GM10248 (cell line): Measurements from ENCODE around the gene DRD4.

Source experiments
- CTCF ChIA-PET: fragments of 300-600 bp; sonication (Branson Sonifier 250); formaldehyde crosslinking; extraction: SDS; loops from one replicate; lab custom pipeline; 2021; ENCODE audit warnings: antibody characterized with exemption; lab: Yijun Ruan, JAX
- POLR2A ChIA-PET: fragments of 350-650 bp; sonication (Branson Sonifier 250); formaldehyde crosslinking; extraction: SDS; loops from one replicate; lab custom pipeline; 2020; ENCODE audit warnings: antibody characterized with exemption; lab: Yijun Ruan, JAX
- DNase-seq: peaks from one replicate; pipeline ENCODE4 v3.0.0; 2012; ENCODE audit errors: extremely low spot score
- TF ChIP-seq, protein P1 (sequence below): IDR thresholded peaks from 2 replicates; pipeline ENCODE4 v1.5.1; 2012; ENCODE audit warnings: mild to moderate bottlenecking, low read depth; ENCODE audit errors: extremely low read depth, missing control alignments, control extremely low read depth

DRD4 gene

DNA sequence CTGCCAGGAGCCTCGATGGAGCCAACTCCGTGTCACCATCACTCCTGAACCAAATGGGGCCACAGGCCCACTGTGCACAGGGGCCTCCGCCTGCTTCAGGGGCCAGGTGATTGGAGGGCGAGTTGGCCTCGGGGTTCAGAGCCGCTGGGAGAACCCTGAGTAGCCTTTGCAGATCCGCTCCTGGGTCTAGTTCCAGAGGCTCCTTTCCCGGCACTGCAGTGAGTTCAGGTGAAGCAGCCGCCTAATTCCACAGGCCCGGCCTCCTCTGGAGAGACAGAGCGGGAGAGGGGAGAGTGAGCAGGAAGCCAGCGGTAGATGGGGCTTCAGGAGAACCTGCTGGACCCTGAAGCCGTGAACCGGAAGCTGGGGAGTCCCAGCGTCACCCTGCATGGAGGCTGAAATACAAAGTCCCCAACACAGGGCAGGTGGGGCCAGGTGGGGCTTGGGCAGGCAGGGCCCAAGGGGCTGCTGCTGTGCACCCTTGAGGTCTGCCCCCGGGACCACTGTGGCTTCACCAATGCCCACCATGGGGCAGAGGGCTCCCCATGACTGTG lies 22.5 kb downstream of the DRD4 start:
- TF ChIP-seq, protein P1, sequence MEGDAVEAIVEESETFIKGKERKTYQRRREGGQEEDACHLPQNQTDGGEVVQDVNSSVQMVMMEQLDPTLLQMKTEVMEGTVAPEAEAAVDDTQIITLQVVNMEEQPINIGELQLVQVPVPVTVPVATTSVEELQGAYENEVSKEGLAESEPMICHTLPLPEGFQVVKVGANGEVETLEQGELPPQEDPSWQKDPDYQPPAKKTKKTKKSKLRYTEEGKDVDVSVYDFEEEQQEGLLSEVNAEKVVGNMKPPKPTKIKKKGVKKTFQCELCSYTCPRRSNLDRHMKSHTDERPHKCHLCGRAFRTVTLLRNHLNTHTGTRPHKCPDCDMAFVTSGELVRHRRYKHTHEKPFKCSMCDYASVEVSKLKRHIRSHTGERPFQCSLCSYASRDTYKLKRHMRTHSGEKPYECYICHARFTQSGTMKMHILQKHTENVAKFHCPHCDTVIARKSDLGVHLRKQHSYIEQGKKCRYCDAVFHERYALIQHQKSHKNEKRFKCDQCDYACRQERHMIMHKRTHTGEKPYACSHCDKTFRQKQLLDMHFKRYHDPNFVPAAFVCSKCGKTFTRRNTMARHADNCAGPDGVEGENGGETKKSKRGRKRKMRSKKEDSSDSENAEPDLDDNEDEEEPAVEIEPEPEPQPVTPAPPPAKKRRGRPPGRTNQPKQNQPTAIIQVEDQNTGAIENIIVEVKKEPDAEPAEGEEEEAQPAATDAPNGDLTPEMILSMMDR: no peak
- CTCF ChIA-PET: interaction anchor here (1.4 kb wide), 1 partner anchor 65 kb away, joined by 4 read pairs; no protein-coding TSS in a partner anchor
- no peak for DNase-seq
- POLR2A ChIA-PET: interaction anchor here (0.6 kb wide), 1 partner anchor 175 kb away, joined by 5 read pairs; no protein-coding TSS in a partner anchor

DNA sequence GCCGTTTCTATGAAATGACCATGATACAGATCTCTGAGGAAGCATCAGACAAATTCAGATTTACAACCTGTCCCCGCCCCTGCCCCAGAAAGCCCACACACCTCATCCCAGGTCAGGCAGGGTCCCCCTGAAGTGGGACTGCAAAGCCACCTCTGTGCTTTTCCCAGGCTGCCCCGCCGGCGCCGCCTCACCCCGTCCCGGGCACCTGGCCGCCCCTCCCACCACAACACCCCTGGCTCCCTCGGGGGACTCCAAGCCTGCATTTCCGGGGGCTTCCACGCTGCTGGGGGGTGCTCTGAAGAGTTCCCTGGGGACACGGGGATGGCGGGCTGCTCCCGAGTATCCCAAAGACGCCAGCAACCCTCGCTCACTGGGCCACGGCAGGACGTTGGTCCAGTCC lies 23.2 kb downstream of the DRD4 start:
- no peak for DNase-seq
- ChIA-PET POLR2A (no interaction called here), CTCF (interaction anchor here (1.0 to 3.5 kb wide), 6 partner anchors 12 to 66 kb away, joined by 3 to 15 read pairs (median 4); no protein-coding TSS in a partner anchor)
- TF ChIP-seq, protein P1: no peak

DNA sequence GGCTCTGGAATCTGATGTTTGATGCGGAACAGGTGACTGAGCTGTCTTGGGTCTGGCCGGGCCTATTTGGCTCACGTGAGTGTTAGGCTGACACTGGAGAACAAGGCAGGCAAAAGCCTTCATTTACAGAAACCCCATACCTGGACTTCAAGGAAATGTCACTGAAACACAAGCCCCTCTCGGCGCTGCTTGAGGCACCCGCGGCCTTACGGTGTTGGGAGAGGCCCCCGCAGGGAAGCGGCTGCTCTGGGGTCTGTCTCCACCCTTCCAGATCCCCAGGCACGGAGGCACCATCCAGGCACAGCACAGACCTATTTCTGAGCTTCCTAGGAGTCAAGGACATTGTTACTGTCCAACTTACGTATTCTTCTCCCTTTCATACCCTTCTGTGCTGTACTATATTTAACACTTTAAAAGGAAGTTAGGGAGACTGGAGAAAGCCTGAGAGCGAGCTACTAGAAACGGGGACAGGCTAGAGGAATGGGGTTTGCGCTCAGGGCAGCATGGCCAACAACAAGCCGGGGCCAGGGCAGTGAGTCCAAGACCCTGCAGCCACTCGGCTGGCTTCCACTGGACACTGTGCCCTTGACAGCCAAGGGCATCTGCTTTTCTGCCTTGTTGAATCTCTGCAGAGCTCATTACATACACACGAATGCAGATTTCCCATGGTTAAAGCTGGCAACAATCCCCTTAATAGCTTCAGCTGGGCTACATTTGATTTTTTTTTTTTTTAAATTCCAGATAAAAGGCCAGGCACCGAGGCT lies 23.8 kb downstream of the DRD4 start:
- POLR2A ChIA-PET: no interaction called here
- no peak for DNase-seq
- TF ChIP-seq, protein P1: no peak
- CTCF ChIA-PET: interaction anchor here (1.0 to 3.5 kb wide), 8 partner anchors 9 to 66 kb away, joined by 3 to 15 read pairs (median 3); no protein-coding TSS in a partner anchor

DNA sequence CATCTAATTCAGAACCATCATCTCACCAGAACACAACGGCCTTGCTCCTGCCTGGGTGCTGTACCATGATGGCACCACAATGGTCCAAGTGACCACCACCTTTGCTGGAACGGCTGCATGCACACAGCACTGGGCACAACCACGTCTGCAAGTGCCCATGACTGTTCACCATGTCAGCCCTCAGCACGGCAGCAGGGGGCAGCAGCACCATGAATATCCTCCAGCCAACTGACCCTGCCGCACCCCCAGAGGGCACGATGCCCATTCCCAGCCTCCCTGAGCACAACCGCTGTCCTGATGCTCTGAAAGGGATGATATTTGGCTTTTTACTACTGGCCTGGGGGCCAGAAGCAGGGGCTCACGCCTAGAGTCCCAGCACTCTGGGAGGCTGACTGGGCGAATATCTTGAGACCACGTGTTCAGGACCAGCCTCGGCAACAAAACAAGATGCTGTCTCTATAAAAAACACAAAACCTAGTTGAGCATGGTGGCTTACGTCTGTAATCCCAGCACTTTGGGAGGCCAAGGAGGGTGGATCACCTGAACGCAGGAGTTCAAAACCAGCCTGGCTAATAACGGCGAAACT lies 25.7 kb downstream of the DRD4 start:
- TF ChIP-seq, protein P1: peak; percentile 75
- POLR2A ChIA-PET: no interaction called here
- peak; percentile 75 for DNase-seq
- CTCF ChIA-PET: interaction anchor here (0.6 to 3.5 kb wide), 11 partner anchors 10 to 64 kb away, joined by 3 to 15 read pairs (median 4); no protein-coding TSS in a partner anchor

DNA sequence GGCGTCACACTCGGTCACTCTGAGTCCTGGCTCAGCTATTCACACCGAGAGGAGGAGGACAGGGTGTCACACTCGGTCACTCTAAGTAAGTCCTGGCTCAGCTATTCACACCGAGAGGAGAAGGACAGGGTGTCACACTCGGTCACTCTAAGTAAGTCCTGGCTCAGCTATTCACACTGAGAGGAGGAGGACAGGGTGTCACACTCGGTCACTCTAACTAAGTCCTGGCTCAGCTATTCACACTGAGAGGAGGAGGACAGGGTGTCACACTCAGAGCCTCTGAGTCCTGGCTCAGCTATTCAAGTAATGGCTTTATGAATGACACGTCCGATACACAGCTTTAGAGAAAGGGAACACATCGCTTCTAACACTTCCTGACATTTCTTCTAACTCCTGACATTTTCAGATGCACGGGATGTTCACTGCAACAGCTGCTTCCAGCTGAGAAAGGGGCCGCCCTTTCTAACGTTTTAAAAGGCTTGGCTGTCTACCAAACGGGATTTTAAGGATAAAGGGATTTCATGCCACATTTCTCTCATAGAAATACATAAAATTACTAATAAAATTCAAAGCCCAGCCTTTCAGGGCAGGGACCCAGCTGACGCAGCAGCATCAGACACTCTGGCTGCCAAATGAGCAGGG lies 28.1 kb downstream of the DRD4 start:
- ChIA-PET POLR2A (no interaction called here), CTCF (interaction anchor here (1.2 to 2.0 kb wide), 3 partner anchors 32 to 62 kb away, joined by 4 to 5 read pairs (median 4); no protein-coding TSS in a partner anchor)
- DNase-seq: no peak
- TF ChIP-seq, protein P1: no peak

DNA sequence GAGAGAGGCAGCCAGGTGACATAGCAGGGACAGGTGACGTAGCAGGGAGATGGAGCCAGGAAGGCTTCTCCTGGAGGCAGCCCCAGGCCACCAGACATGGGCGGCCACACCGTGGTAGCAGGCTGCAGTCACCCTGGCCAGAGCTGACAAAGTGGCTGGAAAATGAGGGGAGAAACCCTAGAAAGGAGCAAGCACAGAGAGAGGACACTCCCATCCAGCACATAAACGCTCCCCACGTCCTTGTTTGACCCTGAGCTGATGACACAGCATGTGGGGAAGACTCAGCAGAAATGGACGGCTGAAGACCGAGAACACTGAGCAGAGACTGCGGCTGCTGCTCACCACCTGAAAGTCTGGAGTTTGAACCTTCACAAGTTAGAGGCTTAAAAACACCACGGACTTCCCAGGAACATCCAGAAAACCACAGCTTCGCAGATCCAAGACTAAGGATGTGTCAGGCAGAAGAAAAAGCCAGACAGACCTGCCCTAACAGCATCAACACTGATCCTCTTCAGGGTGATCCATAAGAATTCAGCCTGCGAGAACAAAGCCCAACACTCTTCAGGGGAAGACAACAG lies 28.7 kb downstream of the DRD4 start:
- TF ChIP-seq, protein P1: no peak
- no peak for DNase-seq
- ChIA-PET CTCF (interaction anchor here (1.2 to 2.0 kb wide), 3 partner anchors 32 to 62 kb away, joined by 4 to 5 read pairs (median 4); no protein-coding TSS in a partner anchor), POLR2A (no interaction called here)
